GM12878 (cell line): ENCODE results near the gene ACTR5.

Source experiments
- CHD1 ChIP-seq: IDR thresholded peaks from 2 replicates; pipeline ENCODE4 v1.6.1; 2012; ENCODE audit warnings: low read depth, low read length, improper control_type of control experiment
- CHD4 ChIP-seq: fragments of 200-600 bp; sonication (generic); IDR thresholded peaks from 2 replicates; pipeline ENCODE4 v1.6.1; 2016; ENCODE audit warnings: mild to moderate bottlenecking
- CTCF ChIP-seq, 3 experiments: IDR thresholded peaks in 2 of 3; conservative IDR thresholded peaks in 1 of 3; 2 replicates each; pipeline ENCODE4 v1.5.1; 2011; ENCODE audit warnings: low read depth in 3 of 3, low read length in 3 of 3, mild to moderate bottlenecking in 3 of 3, control low read depth in 2 of 3, moderate library complexity in 2 of 3, inconsistent platforms in 1 of 3, mixed read lengths in 1 of 3; ENCODE audit not compliant: control insufficient read depth in 2 of 3, insufficient read depth in 1 of 3; ENCODE audit errors: extremely low read depth in 1 of 3
- EGR1 ChIP-seq, 2 experiments: IDR thresholded peaks; 1 replicate in 1 of 2; 2 replicates in 1 of 2; pipeline ENCODE4 v1.6.1; 2011 to 2012; ENCODE audit warnings: low read depth in 2 of 2, low read length in 2 of 2, borderline replicate concordance in 1 of 2, mild to moderate bottlenecking in 1 of 2, moderate library complexity in 1 of 2
- EZH2 ChIP-seq: IDR thresholded peaks from 2 replicates; pipeline ENCODE4 v1.6.1; 2012; ENCODE audit warnings: low read depth, mild to moderate bottlenecking, control low read depth, inconsistent platforms, low read length, borderline replicate concordance; ENCODE audit not compliant: control insufficient read depth
- POLR2A ChIP-seq: IDR thresholded peaks from 2 replicates; pipeline ENCODE4 v1.6.1; 2011; ENCODE audit warnings: low read depth, mild to moderate bottlenecking, low read length
- RAD21 ChIP-seq: IDR thresholded peaks from 2 replicates; pipeline ENCODE4 v1.6.1; 2011; ENCODE audit warnings: mild to moderate bottlenecking, low read depth, low read length, moderate library complexity; ENCODE audit not compliant: insufficient read depth
- SMAD1 ChIP-seq: fragments of 450-650 bp; IDR thresholded peaks from 2 replicates; pipeline ENCODE4 v1.6.1; 2018; ENCODE audit warnings: mild to moderate bottlenecking, low read depth; ENCODE audit not compliant: partially characterized antibody
- SPI1 ChIP-seq: IDR thresholded peaks from 2 replicates; pipeline ENCODE4 v1.6.1; 2011; ENCODE audit warnings: low read depth, mild to moderate bottlenecking, low read length, moderate library complexity, borderline replicate concordance; ENCODE audit not compliant: insufficient read depth
- STAT3 ChIP-seq: IDR thresholded peaks from 2 replicates; pipeline ENCODE4 v1.6.1; 2011; ENCODE audit warnings: low read depth, low read length, improper control_type of control experiment
- ZBED1 ChIP-seq: IDR thresholded peaks from 2 replicates; pipeline ENCODE4 v1.6.1; 2016; ENCODE audit warnings: borderline replicate concordance

- TF ChIP-seq RAD21 = no peak
- TF ChIP-seq CHD4 = no peak
- TF ChIP-seq CHD1 = no peak
- no peak for TF ChIP-seq STAT3
- no peak for TF ChIP-seq CTCF (IDR thresholded peaks at IDR 0.05 in 2 of 3, conservative IDR thresholded peaks at IDR 0.05 in 1 of 3; ENCODE audit: control insufficient read depth in 2 of 3, extremely low read depth in 1 of 3, insufficient read depth in 1 of 3, low read depth in 3 of 3, low read length in 3 of 3)
- TF ChIP-seq EGR1 (IDR thresholded peaks at IDR 0.05; ENCODE audit: borderline replicate concordance in 1 of 2, low read depth in 2 of 2, low read length in 2 of 2) = no peak
- TF ChIP-seq SPI1 = no peak
- TF ChIP-seq SMAD1 = no peak
- TF ChIP-seq POLR2A = no peak
- TF ChIP-seq EZH2 = no peak
- no peak for TF ChIP-seq ZBED1
Observed at GRCh38 chr20:38770546-38770945, 22.3 kb downstream of the ACTR5 start.
